ENCODE results near the gene GRID2. TPM values are rescaled to one million over a fixed set of nuclear protein-coding genes. Genes with fewer than 3 reads are reported as not detected.

The GRID2 gene
- total RNA-seq, 1 donor from 2014 or later, result 11.6 TPM

- Mint-ChIP-seq H3K36me3 (ENCODE audit: low read depth, unreplicated experiment) (no peaks in the 10 kb centered on the region), H3K27me3 (ENCODE audit: unreplicated experiment) (no peaks in the 10 kb centered on the region), H3K4me1 (ENCODE audit: unreplicated experiment) (no peaks in the 10 kb centered on the region), H3K4me3 (ENCODE audit: unreplicated experiment) (no peak overlapping the region), H3K9me3 (ENCODE audit: unreplicated experiment) (no peaks in the 10 kb centered on the region), H3K27ac (ENCODE audit: unreplicated experiment) (no peak overlapping the region)
- DNase-seq (ENCODE audit: low spot score), result no peak
- TF ChIP-seq CTCF (IDR thresholded peaks at IDR 0.05; ENCODE audit: unreplicated experiment), result no peak
These were observed 1070.4 kb downstream of the GRID2 start for GRCh38 chr4:93373893-93374860.

GRCh38 chr4:93384241-93384640 is 1080.5 kb downstream of the GRID2 start:
- Mint-ChIP-seq H3K9me3 (ENCODE audit: unreplicated experiment) (no peaks in the 10 kb centered on the region), H3K36me3 (ENCODE audit: low read depth, unreplicated experiment) (no peaks in the 10 kb centered on the region), H3K4me3 (ENCODE audit: unreplicated experiment) (no peak overlapping the region), H3K27ac (ENCODE audit: unreplicated experiment) (no peak overlapping the region), H3K27me3 (ENCODE audit: unreplicated experiment) (no peaks in the 10 kb centered on the region), H3K4me1 (ENCODE audit: unreplicated experiment) (no peaks in the 10 kb centered on the region)
- no peak for TF ChIP-seq CTCF (IDR thresholded peaks at IDR 0.05; ENCODE audit: unreplicated experiment)
- DNase-seq (ENCODE audit: low spot score), result no peak

- Mint-ChIP-seq H3K27ac (ENCODE audit: unreplicated experiment) (no peak overlapping the region), H3K27me3 (ENCODE audit: unreplicated experiment) (no peaks in the 10 kb centered on the region), H3K4me3 (ENCODE audit: unreplicated experiment) (no peak overlapping the region), H3K9me3 (ENCODE audit: unreplicated experiment) (no peaks in the 10 kb centered on the region), H3K4me1 (ENCODE audit: unreplicated experiment) (no peaks in the 10 kb centered on the region), H3K36me3 (ENCODE audit: low read depth, unreplicated experiment) (no peaks in the 10 kb centered on the region)
- no peak for DNase-seq (ENCODE audit: low spot score)
- TF ChIP-seq CTCF (IDR thresholded peaks at IDR 0.05; ENCODE audit: unreplicated experiment), result no peak
These were observed 1081.1 kb downstream of the GRID2 start for GRCh38 chr4:93384887-93385286.

- Mint-ChIP-seq H3K4me3 (ENCODE audit: unreplicated experiment) (no peak overlapping the region), H3K27me3 (ENCODE audit: unreplicated experiment) (no peaks in the 10 kb centered on the region)
- DNase-seq (ENCODE audit: low spot score), result no peak
These were observed 1090.8 kb downstream of the GRID2 start for GRCh38 chr4:93394545-93395081.

More at GRCh38 chr4:93394545-93395081, 1090.8 kb downstream of the GRID2 start:
- H3K4me1 Mint-ChIP-seq (ENCODE audit: unreplicated experiment), result no peaks in the 10 kb centered on the region
- TF ChIP-seq CTCF (IDR thresholded peaks at IDR 0.05; ENCODE audit: unreplicated experiment), result no peak
- H3K36me3 Mint-ChIP-seq (ENCODE audit: low read depth, unreplicated experiment), result no peaks in the 10 kb centered on the region
- no peaks in the 10 kb centered on the region for H3K9me3 Mint-ChIP-seq (ENCODE audit: unreplicated experiment)
- no peak overlapping the region for H3K27ac Mint-ChIP-seq (ENCODE audit: unreplicated experiment)
